Brain microvascular endothelial cell (primary cell): ENCODE measurements around the gene CASP3.

Source experiments
- DNase-seq: peaks from one replicate; pipeline ENCODE4 v3.0.0-alpha.2; 2020
- H3K27ac ChIP-seq: fragments of 250-450 bp; sonication (Bioruptor Pico); 2 replicates; pipeline ENCODE4 v1.5.1; 2020; ENCODE audit warnings: mild to moderate bottlenecking, moderate library complexity
- H3K27me3 ChIP-seq: fragments of 250-450 bp; sonication (Bioruptor Pico); replicated peaks from 2 replicates; pipeline ENCODE4 v1.5.1; 2020; ENCODE audit warnings: mild to moderate bottlenecking
- H3K36me3 ChIP-seq: fragments of 250-450 bp; sonication (Bioruptor Pico); replicated peaks from 2 replicates; pipeline ENCODE4 v1.5.1; 2020; ENCODE audit warnings: mild to moderate bottlenecking
- H3K4me3 ChIP-seq: 2 replicates; pipeline ENCODE4 v1.5.1; 2011; ENCODE audit warnings: low read depth, mild to moderate bottlenecking, control low read depth, low read length, moderate library complexity
- CTCF ChIP-seq: IDR thresholded peaks from 2 replicates; pipeline ENCODE4 v1.5.1; 2011; ENCODE audit warnings: low read depth, mild to moderate bottlenecking, moderate library complexity, low read length, control low read depth, inconsistent platforms; ENCODE audit errors: missing control alignments
- in situ Hi-C: cut with HindIII; loops from 2 replicates; pipeline ENCODE4 v1.10.0; 2017; ENCODE audit warnings: low sequenced_read_pairs, low pct_ligation_motif_present

CASP3 gene

GRCh38 chr4:184590196-184590595 lies 59.1 kb downstream of the CASP3 start:
- no peak for DNase-seq
- no peak for TF ChIP-seq CTCF
- Histone ChIP-seq H3K27me3 (no peaks in the 10 kb centered on the region), H3K4me3 (no peak overlapping the region), H3K27ac (no peak overlapping the region), H3K36me3 (no peaks in the 10 kb centered on the region)
- in situ Hi-C loops, result no loop called here

GRCh38 chr4:184588893-184589292 lies 60.4 kb downstream of the CASP3 start:
- no peak overlapping the region for H3K27ac ChIP-seq
- no peaks in the 10 kb centered on the region for H3K27me3 ChIP-seq
- no peak for TF ChIP-seq CTCF
- H3K4me3 ChIP-seq, result no peak overlapping the region
- in situ Hi-C loops, result no loop called here
- no peaks in the 10 kb centered on the region for H3K36me3 ChIP-seq
- DNase-seq, result peak; percentile 4

GRCh38 chr4:184587701-184588100 lies 61.5 kb downstream of the CASP3 start:
- no peaks in the 10 kb centered on the region for H3K36me3 ChIP-seq
- no peaks in the 10 kb centered on the region for H3K27me3 ChIP-seq
- H3K27ac ChIP-seq, result no peak overlapping the region
- DNase-seq, result no peak
- no peak for TF ChIP-seq CTCF
- no peak overlapping the region for H3K4me3 ChIP-seq
- in situ Hi-C loops, result no loop called here

GRCh38 chr4:184587221-184587620 lies 62.0 kb downstream of the CASP3 start:
- no peak overlapping the region for H3K27ac ChIP-seq

GRCh38 chr4:184583738-184584502 lies 65.3 kb downstream of the CASP3 start:
- in situ Hi-C loops, result no loop called here
- Histone ChIP-seq H3K36me3 (no peaks in the 10 kb centered on the region), H3K27ac (no peak overlapping the region), H3K4me3 (no peak overlapping the region), H3K27me3 (no peaks in the 10 kb centered on the region)
- no peak for TF ChIP-seq CTCF
- no peak for DNase-seq

More at GRCh38 chr4:184587221-184587620, 62.0 kb downstream of the CASP3 start:
- TF ChIP-seq CTCF, result no peak
- Histone ChIP-seq H3K36me3 (no peaks in the 10 kb centered on the region), H3K27me3 (no peaks in the 10 kb centered on the region), H3K4me3 (no peak overlapping the region)
- DNase-seq, result no peak
- in situ Hi-C loops, result no loop called here
